HG02610 (cell line): ENCODE measurements around the gene CBX3.
"Not testable (repeated sequence)": the region's sequence is repeated elsewhere in the genome, so short reads cannot be mapped to it uniquely, and the experiment has no call there.

ENCODE experiments used
- ATAC-seq: cut with Tn5 transposase; IDR thresholded peaks from one replicate; pipeline ENCODE4 v1.9.1; 2021; ENCODE audit warnings: mild to moderate bottlenecking, moderate library complexity; ENCODE audit not compliant: unreplicated experiment

Gene CBX3

DNA sequence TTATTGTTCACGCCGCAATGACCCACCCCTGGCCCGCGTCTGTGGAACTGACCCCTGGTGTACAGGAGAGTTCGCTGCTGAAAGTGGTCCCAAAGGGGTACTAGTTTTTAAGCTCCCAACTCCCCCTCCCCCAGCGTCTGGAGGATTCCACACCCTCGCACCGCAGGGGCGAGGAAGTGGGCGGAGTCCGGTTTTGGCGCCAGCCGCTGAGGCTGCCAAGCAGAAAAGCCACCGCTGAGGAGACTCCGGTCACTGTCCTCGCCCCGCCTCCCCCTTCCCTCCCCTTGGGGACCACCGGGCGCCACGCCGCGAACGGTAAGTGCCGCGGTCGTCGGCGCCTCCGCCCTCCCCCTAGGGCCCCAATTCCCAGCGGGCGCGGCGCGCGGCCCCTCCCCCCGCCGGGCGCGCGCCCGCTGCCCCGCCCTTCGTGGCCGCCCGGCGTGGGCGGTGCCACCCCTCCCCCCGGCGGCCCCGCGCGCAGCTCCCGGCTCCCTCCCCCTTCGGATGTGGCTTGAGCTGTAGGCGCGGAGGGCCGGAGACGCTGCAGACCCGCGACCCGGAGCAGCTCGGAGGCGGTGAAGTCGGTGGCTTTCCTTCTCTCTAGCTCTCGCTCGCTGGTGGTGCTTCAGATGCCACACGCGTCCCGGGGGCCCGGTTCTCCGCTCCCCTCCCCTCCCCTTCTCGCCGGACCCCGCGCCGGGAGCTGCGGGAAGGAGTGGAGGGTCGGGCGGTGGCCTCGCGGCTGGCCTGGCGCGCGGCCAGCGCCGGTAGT, at the start of gene CBX3:
TSS of gene CBX3 (plus strand) at position 499 of the 772 bp plus-strand sequence. CDS start 1,254 bp downstream, outside the sequence.
- peak; percentile 43 for ATAC-seq

DNA sequence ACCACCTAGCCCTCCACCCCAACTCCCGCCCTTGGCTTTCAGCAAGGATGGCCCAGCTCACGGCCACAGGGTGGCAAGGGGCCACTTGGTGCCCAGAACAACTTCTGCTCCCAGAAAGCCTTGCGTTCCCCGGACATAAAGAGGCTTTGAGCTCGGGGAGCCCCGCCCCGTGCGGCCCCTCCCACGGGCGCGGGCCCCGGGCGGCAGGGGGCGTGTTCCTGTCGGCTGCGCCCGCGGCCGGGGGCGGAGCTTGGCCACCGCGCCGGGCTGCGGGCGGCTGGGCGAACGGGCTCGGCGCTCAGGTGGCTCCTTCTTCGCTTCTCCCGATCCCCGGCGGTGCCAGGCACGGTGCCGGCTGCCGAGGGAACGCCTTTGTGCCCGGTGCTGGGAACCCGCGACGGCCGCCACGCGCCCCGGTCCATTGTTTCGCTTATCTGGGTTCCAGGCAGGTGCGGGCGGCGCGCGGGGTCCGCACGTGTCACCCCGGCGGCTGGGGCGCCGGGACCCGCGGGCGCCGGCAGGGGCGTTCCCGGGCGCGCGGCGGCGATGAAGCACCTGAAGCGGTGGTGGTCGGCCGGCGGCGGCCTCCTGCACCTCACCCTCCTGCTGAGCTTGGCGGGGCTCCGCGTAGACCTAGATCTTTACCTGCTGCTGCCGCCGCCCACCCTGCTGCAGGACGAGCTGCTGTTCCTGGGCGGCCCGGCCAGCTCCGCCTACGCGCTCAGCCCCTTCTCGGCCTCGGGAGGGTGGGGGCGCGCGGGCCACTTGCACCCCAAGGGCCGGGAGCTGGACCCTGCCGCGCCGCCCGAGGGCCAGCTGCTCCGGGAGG, 49.4 kb upstream of the CBX3 start, which contains the start of gene NFE2L3:
TSS of gene NFE2L3 (plus strand) at position 246 of the 829 bp plus-strand sequence. CDS start at position 547, 301 bp downstream.
- ATAC-seq, result peak; percentile 61

DNA sequence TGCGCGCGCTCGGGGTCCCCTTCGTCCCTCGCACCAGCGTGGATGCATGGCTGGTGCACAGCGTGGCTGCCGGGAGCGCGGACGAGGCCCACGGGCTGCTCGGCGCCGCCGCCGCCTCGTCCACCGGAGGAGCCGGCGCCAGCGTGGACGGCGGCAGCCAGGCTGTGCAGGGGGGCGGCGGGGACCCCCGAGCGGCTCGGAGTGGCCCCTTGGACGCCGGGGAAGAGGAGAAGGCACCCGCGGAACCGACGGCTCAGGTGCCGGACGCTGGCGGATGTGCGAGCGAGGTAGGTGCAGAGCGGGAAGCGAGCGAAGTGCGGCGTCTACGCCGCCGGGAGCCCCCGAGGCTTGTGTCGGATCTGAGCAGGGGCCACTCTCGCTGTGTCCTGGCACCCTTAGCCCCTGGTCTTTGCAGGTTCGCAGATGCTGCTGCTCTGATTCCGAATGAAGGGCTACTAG, 48.7 kb upstream of the CBX3 start:
- peak; percentile 8 for ATAC-seq

DNA sequence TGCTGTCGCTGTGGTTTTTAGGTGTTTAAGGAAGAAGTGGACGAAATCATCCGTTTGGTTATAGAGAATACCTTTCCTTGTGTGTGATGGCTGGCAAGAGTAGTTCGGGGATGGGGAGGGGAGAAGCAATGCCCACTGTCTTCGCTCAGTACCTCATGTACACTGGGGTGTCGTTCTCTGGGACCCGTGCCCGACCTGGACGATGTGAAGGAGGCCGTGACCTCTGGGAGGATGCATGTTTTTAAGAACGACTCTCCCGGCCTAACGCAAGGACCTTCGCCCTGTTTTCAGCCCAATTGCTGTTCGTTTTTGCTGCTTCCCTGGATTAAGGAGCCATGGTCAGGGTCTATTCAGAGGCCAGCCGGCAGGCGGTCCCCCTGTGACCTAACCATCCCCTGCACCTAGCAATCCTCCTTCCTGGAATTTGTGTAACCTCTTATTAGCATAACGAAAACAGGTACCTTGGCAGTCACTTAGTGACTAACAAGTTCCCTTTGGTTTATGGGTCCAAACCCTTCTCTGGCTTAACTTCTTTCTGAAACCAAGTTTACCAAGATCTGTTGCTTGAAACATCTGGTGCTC, 48.2 kb upstream of the CBX3 start:
- no peak for ATAC-seq

DNA sequence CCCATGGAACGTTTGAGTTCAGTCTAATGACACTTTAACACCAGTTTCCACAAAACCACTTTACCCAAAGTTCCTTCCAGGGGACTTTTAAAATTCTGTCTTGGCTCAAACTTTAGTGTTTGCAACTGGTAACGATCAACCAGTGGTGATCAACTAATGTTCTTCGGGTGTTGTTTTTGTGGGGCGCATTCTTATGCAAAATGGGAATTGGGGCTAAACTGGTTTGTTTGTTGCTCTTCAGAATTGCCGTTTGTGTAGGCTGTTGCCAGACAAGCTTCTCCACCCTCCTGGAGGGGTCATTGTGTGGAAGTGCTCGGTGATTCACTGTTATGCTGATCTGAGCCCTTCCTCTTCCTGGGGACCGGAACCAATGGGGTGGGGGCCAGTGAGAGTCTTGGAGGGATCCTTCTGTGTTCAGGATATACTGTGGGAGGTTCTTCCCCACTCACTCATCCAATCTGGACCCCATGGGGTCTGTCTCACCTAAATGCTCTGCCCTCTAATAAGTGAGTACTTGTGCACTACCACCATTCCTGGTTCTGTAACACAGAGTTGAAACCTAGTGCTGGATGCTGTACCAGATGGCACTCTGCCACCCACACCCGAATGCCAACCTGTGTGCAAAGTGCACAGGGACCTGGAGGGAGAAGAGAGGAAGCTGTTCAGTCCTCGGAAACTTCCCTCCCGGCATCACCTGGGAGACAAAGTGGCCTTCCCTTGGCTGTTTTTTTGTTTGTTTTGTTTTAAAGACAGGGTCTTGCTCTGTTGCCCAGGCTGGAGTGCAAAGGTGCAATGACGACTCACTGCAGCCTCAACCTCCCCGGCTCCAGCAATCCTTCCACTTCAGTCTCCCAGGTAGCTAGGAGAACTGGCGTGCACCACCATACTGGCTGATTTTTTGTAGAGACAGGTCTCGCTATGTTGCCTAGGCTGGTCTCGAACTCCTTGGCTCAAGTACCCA, 47.4 kb upstream of the CBX3 start:
- ATAC-seq, result no peak

DNA sequence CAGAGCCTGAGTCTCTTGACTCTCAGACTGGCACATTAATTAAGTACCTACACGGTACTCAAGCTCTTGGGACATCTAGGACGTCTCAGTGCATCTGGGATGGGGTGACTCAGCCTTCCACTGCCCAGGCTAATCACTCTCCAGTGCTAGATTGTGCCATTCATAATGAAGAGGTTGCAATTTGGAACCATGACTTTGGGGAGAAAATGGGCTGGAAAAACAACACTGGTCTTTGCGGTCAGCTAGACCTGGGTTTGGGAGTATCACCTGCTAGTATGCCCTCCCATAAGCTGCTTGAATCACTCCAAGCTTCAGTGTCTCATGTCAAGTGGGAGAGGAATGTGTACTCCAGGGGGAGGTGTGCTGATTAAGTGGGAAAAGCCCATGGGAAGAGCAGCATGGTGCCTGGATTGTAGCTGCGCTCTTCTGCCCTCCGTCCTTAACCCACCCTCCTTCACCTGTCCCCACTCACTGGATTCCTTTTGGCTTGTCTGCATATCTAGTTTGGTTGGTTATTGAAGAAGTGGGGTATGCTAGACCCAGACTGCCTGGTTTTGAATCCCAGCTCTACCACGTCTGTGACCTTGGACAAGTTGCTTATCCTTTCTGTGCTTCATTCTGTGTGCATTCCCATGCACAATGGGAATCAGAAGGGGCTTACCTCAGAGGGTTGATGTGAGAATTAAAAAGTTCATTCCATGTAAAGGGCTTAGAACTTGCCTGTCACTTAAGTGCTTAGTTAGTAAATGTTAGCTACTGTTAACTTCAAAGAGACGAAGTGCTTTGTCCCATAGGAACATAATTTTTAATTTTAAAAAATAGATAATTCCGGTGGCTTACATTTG, 45.8 kb upstream of the CBX3 start:
- ATAC-seq, result no peak

DNA sequence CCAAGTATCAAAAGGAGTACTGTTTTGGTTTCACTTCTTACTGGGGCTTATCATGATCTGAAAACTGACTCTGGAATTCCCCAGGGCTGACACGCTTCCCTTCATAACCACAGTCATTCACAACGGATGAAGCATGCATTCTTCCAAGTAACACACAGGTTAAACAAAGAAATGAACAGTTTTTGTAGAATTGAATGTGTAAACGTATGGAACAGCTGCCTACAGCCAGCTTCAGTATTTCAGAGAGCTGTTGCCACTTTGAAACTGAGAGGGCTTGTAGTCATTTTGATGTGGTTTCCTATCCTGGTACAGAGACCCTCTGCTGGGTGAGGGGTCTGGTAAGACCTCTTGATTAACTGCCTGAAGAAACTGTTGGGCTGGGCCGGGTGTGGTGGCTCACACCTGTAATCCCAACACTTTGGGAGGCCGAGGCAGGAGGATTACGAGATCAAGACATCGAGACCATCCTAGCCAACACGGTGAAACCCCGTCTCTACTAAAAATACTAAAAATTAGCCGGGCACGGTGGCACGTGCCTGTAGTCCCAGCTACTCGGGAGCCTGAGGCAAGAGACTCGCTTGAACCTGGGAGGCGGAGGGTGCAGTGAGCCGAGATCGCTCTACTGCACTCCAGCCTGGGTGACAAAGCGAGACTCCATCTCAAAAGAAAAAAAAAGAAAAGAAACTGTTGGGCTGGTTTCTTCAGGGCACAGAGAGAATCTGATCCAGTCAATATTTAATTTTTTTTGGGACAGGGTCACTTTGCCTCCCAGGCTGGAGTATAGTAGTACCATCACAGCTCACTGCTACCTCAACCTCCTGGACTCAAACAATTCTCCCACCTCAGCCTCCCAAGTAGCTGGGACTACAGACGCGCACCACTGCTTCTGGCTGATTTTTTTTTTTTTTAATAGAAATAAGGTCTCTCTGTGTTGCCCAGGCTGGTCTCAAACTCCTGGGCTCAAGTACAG, 44.8 kb upstream of the CBX3 start:
- ATAC-seq, result peak; percentile 54

DNA sequence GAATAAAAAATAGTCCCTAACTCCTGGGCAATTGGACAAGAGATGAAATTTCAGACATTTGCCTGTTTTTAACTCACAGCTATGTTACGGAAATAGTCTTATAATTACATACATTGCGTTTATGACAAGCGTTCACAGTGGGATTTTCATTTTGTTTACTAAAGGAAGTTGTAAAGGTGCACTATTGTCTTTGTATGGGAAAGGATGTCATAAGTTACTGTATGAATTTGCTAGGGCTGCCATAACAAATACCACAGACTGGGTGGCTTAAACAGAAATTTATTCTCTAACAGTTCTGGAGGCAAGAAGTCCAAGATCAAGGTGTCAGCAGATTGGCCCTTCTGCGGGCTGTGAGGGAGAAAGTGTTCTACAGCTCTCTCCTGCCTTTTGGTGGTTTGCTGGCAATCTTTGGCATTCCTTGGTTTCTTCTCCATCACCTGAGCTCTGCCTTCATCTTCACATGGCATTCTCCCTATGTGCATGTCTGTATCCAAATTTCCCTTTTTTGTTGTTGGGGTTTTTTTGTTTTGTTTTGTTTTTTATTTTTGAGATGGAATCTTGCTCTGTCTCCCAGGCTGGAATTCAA, 43.9 kb upstream of the CBX3 start:
- no peak for ATAC-seq

DNA sequence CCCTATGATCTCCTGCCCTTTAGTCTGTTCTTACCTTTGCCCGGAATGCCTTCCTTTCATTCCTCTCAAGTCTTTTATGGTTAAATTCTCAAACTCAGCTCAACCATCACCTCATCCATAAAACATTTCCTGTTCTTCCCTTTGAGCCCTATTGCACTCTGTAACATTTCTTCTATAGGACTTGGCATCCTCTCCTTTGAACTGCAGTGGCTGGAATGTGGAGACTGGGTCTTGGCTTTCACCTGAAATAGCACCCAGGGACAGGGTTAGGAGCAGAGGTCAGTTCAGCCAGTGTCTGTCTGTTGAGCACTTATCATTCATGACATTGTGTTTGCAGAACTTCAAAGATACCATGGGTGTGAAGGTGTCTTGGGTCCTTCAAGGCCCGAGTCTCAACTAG, 42.3 kb upstream of the CBX3 start:
- ATAC-seq, result no peak

DNA sequence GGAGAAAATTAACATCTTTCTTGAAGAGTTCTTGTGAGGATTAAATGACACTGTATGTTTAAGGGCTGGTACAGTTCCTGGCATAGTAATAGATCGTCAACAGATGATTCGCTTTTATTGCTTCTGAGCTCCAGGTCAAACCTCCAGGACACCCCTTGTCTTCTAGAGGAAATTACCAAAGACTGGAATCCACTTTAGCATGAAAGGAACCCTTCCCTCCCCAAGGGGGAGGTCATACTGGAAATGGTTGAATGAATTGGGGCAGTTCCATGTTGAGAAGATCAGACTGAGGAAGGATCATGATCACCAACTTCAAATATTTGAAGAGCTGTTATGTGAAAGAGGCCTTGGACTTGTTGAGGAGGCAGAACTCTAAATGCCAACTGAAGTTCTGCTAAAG, 40.6 kb upstream of the CBX3 start:
- ATAC-seq, result no peak

DNA sequence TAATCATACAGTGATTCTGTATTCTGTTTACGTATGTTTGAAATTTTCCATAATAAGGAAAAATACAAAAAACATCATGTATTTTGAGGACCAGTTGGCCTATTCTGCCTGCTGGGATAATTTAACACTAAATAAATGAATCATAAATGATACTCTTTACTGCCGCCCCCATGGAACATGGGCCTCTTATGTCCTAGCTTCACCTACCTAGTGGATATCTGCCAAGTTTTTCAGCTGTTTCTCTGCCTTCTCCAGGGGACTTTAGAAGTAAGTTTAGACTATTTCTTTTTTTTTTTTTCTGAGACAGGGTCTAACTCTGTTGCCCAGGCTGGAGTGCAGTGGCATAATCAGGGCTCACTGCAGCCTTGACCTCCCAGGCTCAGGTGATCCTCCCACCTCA, 39.1 kb upstream of the CBX3 start:
- ATAC-seq, result no peak

DNA sequence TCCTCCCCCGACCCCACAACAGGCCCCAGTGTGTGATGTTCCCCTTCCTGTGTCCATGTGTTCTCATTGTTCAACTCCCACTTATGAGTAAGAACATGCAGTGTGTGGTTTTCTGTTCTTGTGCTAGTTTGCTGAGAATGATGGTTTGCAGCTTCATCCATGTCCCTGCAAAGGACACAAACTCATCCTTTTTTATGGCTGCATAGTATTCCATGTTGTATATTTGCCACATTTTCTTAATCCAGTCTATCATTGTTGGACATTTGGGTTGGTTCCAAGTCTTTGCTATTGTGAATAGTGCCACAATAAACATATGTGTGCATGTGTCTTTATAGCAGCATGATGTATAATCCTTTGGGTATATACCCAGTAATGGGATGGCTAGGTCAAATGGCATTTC, 37.7 kb upstream of the CBX3 start:
- ATAC-seq, result not testable (repeated sequence)

DNA sequence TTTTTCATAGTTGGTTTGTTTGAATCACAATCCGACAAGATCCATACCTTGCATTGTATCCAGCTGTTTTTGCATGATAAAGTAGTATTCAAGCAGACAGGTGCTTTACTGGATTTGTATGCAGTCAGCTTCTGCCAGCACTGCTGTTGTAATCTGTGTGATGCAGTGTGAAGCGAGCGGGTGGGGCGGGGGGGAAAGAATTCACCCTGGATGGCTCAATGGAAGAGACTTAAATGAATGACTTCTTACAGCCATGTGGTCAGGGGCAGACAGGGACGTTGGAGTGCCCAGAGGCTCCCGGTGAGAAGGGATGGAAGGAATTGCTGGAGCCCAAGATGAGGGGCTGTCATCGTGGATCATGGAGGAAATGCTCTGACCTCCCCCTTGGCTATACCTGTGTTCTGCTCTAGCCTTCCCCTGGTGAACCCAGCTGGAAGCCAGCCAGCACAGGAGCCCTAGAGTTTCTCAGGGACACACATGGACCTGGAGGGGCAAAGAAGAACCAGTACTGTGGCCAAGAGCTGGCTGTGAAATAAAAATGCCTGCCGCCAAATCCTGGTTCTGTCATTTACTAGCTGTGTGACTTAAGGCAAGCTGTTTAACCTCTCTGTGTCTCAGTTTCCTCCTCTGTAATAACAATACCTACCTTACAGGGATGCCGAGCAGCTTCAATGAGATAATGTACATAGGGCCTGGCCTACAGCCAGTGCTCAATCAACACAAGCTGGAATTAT, 35.4 kb upstream of the CBX3 start:
- ATAC-seq, result no peak

DNA sequence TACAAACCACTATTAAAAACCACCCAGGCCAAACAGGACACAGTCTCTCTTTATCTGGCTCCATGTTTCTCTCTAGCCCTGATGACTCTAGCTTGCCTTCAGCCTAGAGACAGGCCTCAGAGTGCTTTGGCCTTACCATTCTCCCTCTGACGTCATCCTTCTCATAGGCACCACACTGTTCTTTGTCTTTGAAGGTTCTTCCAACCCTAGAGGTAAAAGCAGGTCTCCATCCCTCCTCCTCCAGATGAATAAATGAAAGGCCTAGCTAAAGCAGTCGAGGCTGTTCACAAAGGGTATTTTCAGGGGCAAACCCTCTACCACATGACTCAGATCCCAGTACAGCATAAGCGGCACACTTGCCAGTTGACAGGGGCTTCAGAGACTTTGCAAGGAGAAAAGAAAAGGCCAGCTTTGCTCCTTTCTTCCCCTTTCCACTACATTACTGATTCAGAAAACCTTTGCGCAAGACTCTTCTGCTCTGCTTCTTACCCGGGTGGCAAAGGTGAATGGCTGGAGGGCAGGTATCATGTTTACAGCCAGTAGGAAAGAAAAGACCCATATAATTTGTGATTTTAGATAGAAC, 34.8 kb upstream of the CBX3 start:
- ATAC-seq, result peak; percentile 64

DNA sequence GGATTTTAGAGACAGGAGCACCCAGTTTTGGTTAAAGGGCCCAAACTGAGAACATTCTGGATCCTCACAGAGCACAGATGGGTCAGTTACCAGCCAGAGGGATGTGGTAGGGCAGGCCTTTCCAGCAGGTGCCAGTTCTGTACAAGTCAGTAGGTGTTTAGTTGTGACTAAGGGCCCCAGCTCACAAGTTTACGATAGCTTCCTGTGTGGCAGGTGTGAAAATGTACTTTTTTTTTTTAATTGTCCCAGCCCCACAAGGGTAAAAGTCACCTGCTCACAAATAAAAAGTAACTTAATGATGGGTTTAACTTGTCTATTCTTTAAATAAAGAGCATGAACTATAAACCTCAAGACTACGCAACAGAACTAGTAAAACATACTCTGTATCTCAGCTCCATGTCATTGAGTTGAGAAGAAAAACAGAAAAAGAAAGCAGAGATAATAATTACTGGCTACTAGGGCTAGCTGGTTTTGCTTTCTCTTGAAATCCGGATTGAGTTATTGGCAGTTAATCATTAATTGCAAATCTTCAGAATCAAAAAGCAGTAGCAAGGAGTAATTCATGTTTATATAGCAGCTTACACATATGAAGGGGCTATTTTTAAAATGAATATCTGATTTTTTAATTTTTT, 34.1 kb upstream of the CBX3 start:
- peak; percentile 81 for ATAC-seq

DNA sequence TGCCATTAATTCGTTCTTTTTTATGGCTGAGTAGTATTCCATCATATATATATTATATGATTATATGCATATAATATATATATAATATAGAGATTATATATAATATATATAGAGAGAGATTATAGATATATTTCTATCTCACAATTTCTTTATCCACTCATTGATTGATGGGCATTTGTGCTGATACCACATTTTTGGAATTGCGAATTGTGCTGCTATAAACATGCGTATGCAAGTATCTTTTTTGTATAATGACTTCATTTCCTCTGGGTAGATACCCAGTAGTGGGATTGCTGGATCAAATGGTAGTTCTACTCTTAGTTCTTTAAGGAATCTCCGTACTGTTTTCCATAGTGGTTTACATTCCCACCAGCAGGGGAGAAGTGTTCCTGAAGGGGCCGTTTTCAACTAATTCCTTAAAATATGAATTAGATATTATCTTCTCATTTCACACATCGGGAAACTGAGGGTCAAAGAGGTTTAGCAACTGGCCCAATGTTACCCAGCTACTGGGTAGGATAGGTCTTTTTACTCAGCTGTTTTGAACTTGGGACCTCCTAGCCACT, 33.0 kb upstream of the CBX3 start:
- ATAC-seq, result no peak
